ENCODE measurements around the gene PIK3R5. TPM values are rescaled to one million over a fixed set of nuclear protein-coding genes. Genes with fewer than 3 reads are reported as not detected.

The PIK3R5 gene
- total RNA-seq, 1 experiment from 2014 or later = 0.09 TPM

DNA sequence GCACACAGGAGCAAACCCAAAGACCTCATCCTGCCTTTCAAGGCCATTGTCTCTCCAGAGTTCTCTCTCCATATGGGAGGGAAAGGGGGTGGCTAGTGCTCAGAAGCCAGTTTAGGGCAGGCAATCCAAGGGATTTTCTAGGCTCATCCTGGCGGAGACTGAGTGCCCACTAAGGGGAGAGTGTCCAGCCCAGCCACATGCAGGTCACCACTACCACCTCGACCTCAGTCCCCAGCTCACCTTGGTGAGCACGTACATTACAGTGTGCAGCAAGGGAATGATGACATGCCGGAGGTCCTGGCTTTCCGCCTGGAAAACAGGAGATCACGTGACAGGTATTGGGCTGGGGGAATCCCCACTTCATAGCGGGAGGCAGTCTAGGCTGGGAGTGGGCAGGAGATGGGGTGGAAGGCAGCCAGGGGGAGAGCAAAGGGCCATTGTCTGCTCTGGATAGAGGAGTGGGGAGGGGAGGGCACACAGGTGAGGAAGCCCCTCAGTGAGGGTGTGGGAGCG, 127.9 kb downstream of the PIK3R5 start:
- H3K27ac ChIP-seq (ENCODE audit: low read depth, low read length, poor library complexity, severe bottlenecking) = no peak overlapping the region
- H3K9me3 ChIP-seq (ENCODE audit: low read depth, low read length, poor library complexity, severe bottlenecking) = no peaks in the 10 kb centered on the region
- H3K4me1 ChIP-seq (ENCODE audit: insufficient read depth, low read length, poor library complexity, severe bottlenecking) = peaks cover 3% of the 10 kb centered on the region
- POLR2A ChIA-PET (ENCODE audit: low non-redundant PET) = no interaction called here
- no peak for DNase-seq (ENCODE audit: low spot score)
- no TSS peak for BruUV-seq (replicated peaks)
- H3K4me3 ChIP-seq (ENCODE audit: low read depth, low read length, poor library complexity, severe bottlenecking) = no peak overlapping the region
- CTCF ChIA-PET = no interaction called here
- TF ChIP-seq, protein P1, sequence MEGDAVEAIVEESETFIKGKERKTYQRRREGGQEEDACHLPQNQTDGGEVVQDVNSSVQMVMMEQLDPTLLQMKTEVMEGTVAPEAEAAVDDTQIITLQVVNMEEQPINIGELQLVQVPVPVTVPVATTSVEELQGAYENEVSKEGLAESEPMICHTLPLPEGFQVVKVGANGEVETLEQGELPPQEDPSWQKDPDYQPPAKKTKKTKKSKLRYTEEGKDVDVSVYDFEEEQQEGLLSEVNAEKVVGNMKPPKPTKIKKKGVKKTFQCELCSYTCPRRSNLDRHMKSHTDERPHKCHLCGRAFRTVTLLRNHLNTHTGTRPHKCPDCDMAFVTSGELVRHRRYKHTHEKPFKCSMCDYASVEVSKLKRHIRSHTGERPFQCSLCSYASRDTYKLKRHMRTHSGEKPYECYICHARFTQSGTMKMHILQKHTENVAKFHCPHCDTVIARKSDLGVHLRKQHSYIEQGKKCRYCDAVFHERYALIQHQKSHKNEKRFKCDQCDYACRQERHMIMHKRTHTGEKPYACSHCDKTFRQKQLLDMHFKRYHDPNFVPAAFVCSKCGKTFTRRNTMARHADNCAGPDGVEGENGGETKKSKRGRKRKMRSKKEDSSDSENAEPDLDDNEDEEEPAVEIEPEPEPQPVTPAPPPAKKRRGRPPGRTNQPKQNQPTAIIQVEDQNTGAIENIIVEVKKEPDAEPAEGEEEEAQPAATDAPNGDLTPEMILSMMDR (conservative IDR thresholded peaks at IDR 0.05; ENCODE audit: low read depth, low read length) = no peak
- TF ChIP-seq EZH2 (IDR thresholded peaks at IDR 0.05; ENCODE audit: borderline replicate concordance, low read depth, low read length, poor library complexity, severe bottlenecking) = no peak
- no peaks in the 10 kb centered on the region for H3K36me3 ChIP-seq (ENCODE audit: insufficient read depth, low read length, poor library complexity, severe bottlenecking)
- H3K27me3 ChIP-seq (replicated peaks; ENCODE audit: insufficient read depth, low read depth, low read length, poor library complexity) = no peaks in the 10 kb centered on the region
- intact Hi-C loops (cut with micrococcal nuclease; ENCODE audit: unreplicated experiment) = no loop called here

DNA sequence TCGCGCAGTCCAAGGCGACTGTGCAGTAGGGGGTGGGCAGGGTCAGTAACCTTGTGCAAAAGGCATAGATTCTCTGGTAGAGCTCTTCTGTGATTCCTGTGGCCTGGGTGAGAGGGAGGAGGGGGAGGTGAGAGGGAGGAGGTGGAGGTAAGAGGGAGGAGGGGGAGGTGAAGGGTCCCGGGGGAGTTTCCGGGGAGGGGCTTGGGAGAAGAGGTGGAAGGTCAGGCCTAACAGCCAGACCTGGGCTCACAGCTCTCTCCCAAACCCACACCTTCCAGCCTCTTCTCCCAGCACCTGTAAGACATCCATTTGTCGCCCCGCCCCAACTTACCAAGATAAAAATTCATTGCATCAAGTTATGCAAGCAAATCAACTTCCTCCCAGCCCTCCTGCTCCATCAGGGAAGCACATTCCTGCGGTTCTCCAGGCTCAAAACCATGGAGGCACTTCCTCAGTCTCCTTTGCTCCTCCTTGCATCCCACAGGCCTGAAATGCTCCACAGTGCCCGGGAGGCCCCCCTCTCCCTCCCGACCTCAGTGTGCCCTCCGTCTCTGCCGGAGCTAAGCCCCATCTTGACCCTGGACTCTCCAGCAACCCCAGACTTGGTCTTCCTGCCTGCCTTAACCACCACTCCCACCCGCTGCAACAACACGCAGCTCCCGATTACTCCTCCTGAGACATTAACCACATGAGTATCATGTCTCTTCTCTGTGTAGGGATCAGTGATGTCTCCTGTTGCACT, 128.5 kb downstream of the PIK3R5 start:
- Histone ChIP-seq H3K27me3 (replicated peaks; ENCODE audit: insufficient read depth, low read depth, low read length, poor library complexity) (no peaks in the 10 kb centered on the region), H3K9me3 (ENCODE audit: low read depth, low read length, poor library complexity, severe bottlenecking) (no peaks in the 10 kb centered on the region), H3K4me3 (ENCODE audit: low read depth, low read length, poor library complexity, severe bottlenecking) (no peak overlapping the region), H3K4me1 (ENCODE audit: insufficient read depth, low read length, poor library complexity, severe bottlenecking) (peaks cover 3% of the 10 kb centered on the region), H3K27ac (ENCODE audit: low read depth, low read length, poor library complexity, severe bottlenecking) (no peak overlapping the region), H3K36me3 (ENCODE audit: insufficient read depth, low read length, poor library complexity, severe bottlenecking) (no peaks in the 10 kb centered on the region)
- no peak for DNase-seq (ENCODE audit: low spot score)
- intact Hi-C loops (cut with micrococcal nuclease; ENCODE audit: unreplicated experiment) = no loop called here
- ChIA-PET CTCF (no interaction called here), POLR2A (ENCODE audit: low non-redundant PET) (interaction anchor here (0.6 kb wide), 1 partner anchor 21 kb away, joined by 7 read pairs; no protein-coding TSS in a partner anchor)
- no TSS peak for BruUV-seq (replicated peaks)
- TF ChIP-seq, protein P1 (conservative IDR thresholded peaks at IDR 0.05; ENCODE audit: low read depth, low read length) = no peak
- TF ChIP-seq EZH2 (IDR thresholded peaks at IDR 0.05; ENCODE audit: borderline replicate concordance, low read depth, low read length, poor library complexity, severe bottlenecking) = no peak

DNA sequence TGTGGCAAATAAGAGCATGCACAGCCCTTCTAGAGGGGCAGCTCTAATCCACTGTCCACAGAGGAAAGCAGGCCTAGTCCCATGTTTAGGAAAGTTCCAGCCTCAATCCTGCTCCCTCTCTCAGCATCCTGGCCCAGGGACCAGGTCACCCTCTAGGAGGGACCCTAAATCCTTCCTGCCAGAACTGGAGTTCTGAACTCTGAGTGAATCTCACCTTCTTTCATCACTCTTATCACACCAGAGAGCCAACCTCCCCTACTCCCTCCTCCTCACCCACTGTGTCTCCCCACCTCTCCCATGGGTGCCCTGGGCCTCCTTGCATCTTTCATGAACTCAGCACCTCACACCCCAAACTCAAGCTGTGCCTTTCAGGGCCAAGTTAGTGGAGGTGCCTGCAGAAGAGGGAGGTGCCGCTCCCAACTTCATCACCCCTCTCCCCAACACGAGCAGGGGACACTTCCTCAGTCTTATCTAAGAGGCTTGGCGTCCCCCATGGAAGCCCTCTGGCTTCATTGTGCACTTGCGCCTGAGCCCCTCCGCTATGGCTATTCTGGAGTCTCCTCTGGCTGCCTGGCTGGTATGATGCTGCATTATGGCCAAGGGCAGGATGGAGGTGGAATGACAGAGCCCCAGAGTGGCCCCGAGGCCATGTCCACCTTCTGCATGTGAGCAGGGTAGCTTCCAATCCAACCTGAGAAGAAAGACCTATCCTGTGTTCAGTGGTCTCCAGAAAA, 129.7 kb downstream of the PIK3R5 start:
- POLR2A ChIA-PET (ENCODE audit: low non-redundant PET) = interaction anchor here (0.6 kb wide), 1 partner anchor 22 kb away, joined by 7 read pairs; no protein-coding TSS in a partner anchor
- no peak for DNase-seq (ENCODE audit: low spot score)
- no TSS peak for BruUV-seq (replicated peaks)
- Histone ChIP-seq H3K4me1 (ENCODE audit: insufficient read depth, low read length, poor library complexity, severe bottlenecking) (peaks cover 3% of the 10 kb centered on the region), H3K4me3 (ENCODE audit: low read depth, low read length, poor library complexity, severe bottlenecking) (no peak overlapping the region), H3K36me3 (ENCODE audit: insufficient read depth, low read length, poor library complexity, severe bottlenecking) (no peaks in the 10 kb centered on the region), H3K27ac (ENCODE audit: low read depth, low read length, poor library complexity, severe bottlenecking) (no peak overlapping the region), H3K9me3 (ENCODE audit: low read depth, low read length, poor library complexity, severe bottlenecking) (no peaks in the 10 kb centered on the region), H3K27me3 (replicated peaks; ENCODE audit: insufficient read depth, low read depth, low read length, poor library complexity) (no peaks in the 10 kb centered on the region)
- CTCF ChIA-PET = no interaction called here
- intact Hi-C loops (cut with micrococcal nuclease; ENCODE audit: unreplicated experiment) = no loop called here
- TF ChIP-seq EZH2 (IDR thresholded peaks at IDR 0.05; ENCODE audit: borderline replicate concordance, low read depth, low read length, poor library complexity, severe bottlenecking) = no peak
- TF ChIP-seq, protein P1 (conservative IDR thresholded peaks at IDR 0.05; ENCODE audit: low read depth, low read length) = no peak

All from A673 (cell line).